Smooth muscle cell (in vitro differentiated cells): Measurements from ENCODE around the gene UPP2. TPM values are rescaled to one million over a fixed set of nuclear protein-coding genes. Genes with fewer than 3 reads are reported as not detected.

ENCODE experiments used
- DNase-seq: peaks from one replicate; lab custom pipeline; 2025; ENCODE audit not compliant: unreplicated experiment; lab: John Stamatoyannopoulos, UW
- H2AFZ ChIP-seq: fragments of 200-600 bp; sonication (generic); 2 replicates; pipeline ENCODE4 v1.6.0; 2016; ENCODE audit warnings: antibody characterized with exemption, low read depth, mild to moderate bottlenecking
- H3F3A ChIP-seq: fragments of 200-600 bp; sonication (generic); 2 replicates; pipeline ENCODE4 v1.6.0; 2017; ENCODE audit warnings: antibody characterized with exemption, low read depth
- H3K27ac ChIP-seq: fragments of 200-600 bp; sonication (generic); 2 replicates; pipeline ENCODE4 v1.5.1; 2016; ENCODE audit warnings: low read depth, mild to moderate bottlenecking
- H3K27me3 ChIP-seq: fragments of 200-600 bp; sonication (generic); 2 replicates; pipeline ENCODE4 v1.6.1; 2016; ENCODE audit warnings: low read depth, mild to moderate bottlenecking
- H3K36me3 ChIP-seq: fragments of 200-600 bp; sonication (generic); 2 replicates; pipeline ENCODE4 v1.5.1; 2016; ENCODE audit warnings: low read depth
- H3K4me1 ChIP-seq: fragments of 200-600 bp; sonication (generic); 2 replicates; pipeline ENCODE4 v1.5.1; 2016; ENCODE audit warnings: low read depth
- H3K4me2 ChIP-seq: fragments of 200-600 bp; sonication (generic); 2 replicates; pipeline ENCODE4 v1.6.0; 2016; ENCODE audit warnings: mild to moderate bottlenecking
- H3K4me3 ChIP-seq: fragments of 200-600 bp; sonication (generic); 2 replicates; pipeline ENCODE4 v1.5.1; 2016; ENCODE audit warnings: mild to moderate bottlenecking
- H3K79me2 ChIP-seq: fragments of 200-600 bp; sonication (generic); 2 replicates; pipeline ENCODE4 v1.6.0; 2016; ENCODE audit warnings: low read depth, mild to moderate bottlenecking
- H3K9ac ChIP-seq: fragments of 200-600 bp; sonication (generic); 2 replicates; pipeline ENCODE4 v1.6.0; 2016; ENCODE audit warnings: low read depth
- H3K9me3 ChIP-seq: fragments of 200-600 bp; sonication (generic); replicated peaks from 2 replicates; pipeline ENCODE4 v1.5.1; 2016; ENCODE audit warnings: low read depth
- H4K20me1 ChIP-seq: fragments of 200-600 bp; sonication (generic); 2 replicates; pipeline ENCODE4 v1.6.0; 2016; ENCODE audit warnings: low read depth
- CTCF ChIP-seq: fragments of 200-600 bp; sonication (generic); IDR thresholded peaks from 2 replicates; pipeline ENCODE4 v1.5.1; 2017; ENCODE audit warnings: borderline replicate concordance, mild to moderate bottlenecking, antibody characterized with exemption; ENCODE audit not compliant: insufficient read depth, poor library complexity, severe bottlenecking
- WGBS: methylation state at CpG from one replicate; pipeline ENCODE4 v1.1.7; 2016; ENCODE audit warnings: low lambda C conversion rate; 5-methylcytosine and 5-hydroxymethylcytosine counted together
- polyA plus RNA-seq: library from polyadenylated mRNA; unstranded; fragments of >200 nt; fragmentation: Nextera tagmentation; extraction: Ambion mirVana; gene quantifications from 2 replicates; pipeline ENCODE4 v1.2.1, GENCODE V29; 2016
- total RNA-seq: library from RNA; depleted of rRNA; stranded (reverse); fragments of >200 nt; gene quantifications from 2 replicates; pipeline ENCODE4 v1.2.3, GENCODE V29; 2014

Gene UPP2
- total and polyA plus RNA-seq, 2 experiments from 2014 or later = not detected

- H3K9me3 ChIP-seq = no peaks in the 10 kb centered on the region
- no peaks in the 10 kb centered on the region for H3K4me1 ChIP-seq
- WGBS = 78% methylated on average over 2 of the region's 2 CpGs
Measured at GRCh38 chr2:158124896-158125295, 23.2 kb downstream of the UPP2 start.

GRCh38 chr2:158125756-158126498 lies 24.3 kb downstream of the UPP2 start:
- 80% methylated on average over 5 of the region's 5 CpGs for WGBS

More at GRCh38 chr2:158124896-158125295, 23.2 kb downstream of the UPP2 start:
- Histone ChIP-seq H3K4me3 (no peak overlapping the region), H3K27ac (no peak overlapping the region), H4K20me1 (no peaks in the 10 kb centered on the region), H3K36me3 (no peaks in the 10 kb centered on the region), H2AFZ (no peak overlapping the region), H3K9ac (no peak overlapping the region), H3F3A (no peaks in the 10 kb centered on the region), H3K27me3 (no peaks in the 10 kb centered on the region), H3K79me2 (no peaks in the 10 kb centered on the region), H3K4me2 (no peak overlapping the region)
- TF ChIP-seq CTCF = no peak
- DNase-seq = no peak

GRCh38 chr2:158127380-158127804 lies 25.7 kb downstream of the UPP2 start:
- Histone ChIP-seq H3F3A (no peaks in the 10 kb centered on the region), H2AFZ (no peak overlapping the region), H3K79me2 (no peaks in the 10 kb centered on the region), H4K20me1 (no peaks in the 10 kb centered on the region), H3K4me3 (no peak overlapping the region), H3K4me1 (no peaks in the 10 kb centered on the region), H3K9me3 (no peaks in the 10 kb centered on the region), H3K27me3 (no peaks in the 10 kb centered on the region), H3K36me3 (no peaks in the 10 kb centered on the region), H3K27ac (no peak overlapping the region), H3K4me2 (no peak overlapping the region), H3K9ac (no peak overlapping the region)
- WGBS = 81% methylated on average over 1 of the region's 1 CpG
- no peak for TF ChIP-seq CTCF
- no peak for DNase-seq

More at GRCh38 chr2:158125756-158126498, 24.3 kb downstream of the UPP2 start:
- H4K20me1 ChIP-seq = no peaks in the 10 kb centered on the region
- no peak overlapping the region for H3K4me2 ChIP-seq
- no peaks in the 10 kb centered on the region for H3K9me3 ChIP-seq
- no peak for DNase-seq
- H3K27me3 ChIP-seq = no peaks in the 10 kb centered on the region
- H3K79me2 ChIP-seq = no peaks in the 10 kb centered on the region
- H3F3A ChIP-seq = no peaks in the 10 kb centered on the region
- no peak for TF ChIP-seq CTCF
- no peaks in the 10 kb centered on the region for H3K4me1 ChIP-seq
- no peak overlapping the region for H2AFZ ChIP-seq
- H3K4me3 ChIP-seq = no peak overlapping the region
- H3K36me3 ChIP-seq = no peaks in the 10 kb centered on the region
- no peak overlapping the region for H3K27ac ChIP-seq
- no peak overlapping the region for H3K9ac ChIP-seq
